ENCODE measurements around the gene DHX40.
"Not testable (repeated sequence)": the region's sequence is repeated elsewhere in the genome, so short reads cannot be mapped to it uniquely, and the experiment has no call there.

The DHX40 gene

DNA sequence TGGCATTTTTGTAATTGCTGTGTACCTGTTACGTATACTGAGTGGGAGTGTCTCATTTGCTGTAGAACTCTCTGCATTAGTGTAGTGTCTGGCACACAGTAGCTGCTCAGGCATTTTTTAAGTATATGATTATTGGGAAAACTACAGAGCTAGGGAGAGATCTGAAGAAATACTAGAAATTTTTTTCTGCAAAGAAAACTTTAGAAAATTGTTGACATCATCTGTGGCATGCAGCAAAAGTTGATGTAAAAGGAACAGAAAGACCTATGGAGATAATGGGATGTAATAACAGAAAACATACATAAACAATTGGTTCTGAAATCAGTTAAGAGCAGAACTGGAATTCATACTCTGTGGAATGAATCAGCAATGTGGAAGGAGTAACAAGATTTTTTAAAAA, 65.9 kb downstream of the DHX40 start:
- DNase-seq: no peak

DNA sequence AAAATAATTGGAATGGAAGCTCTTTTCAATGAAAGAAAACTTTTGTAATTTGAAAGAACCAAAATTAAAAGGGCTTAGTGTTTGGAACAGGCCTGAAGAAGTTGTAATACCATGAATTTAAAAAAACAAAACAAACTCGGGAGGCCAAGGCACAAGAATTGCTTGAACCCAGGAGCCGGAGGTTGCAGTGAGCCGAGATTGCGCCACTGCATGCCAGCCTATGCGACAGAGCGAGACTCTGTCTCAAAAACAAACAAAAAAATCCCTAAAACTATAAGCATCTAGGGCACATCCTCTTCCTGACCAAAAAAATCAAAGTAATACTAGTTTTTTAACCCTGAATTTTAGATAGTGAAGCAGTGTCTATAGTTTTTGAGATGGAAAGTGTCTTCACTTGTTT, 67.0 kb downstream of the DHX40 start:
- no peak for DNase-seq

GRCh38 chr17:59633658-59634359, 68.4 kb downstream of the DHX40 start:
- no peak for DNase-seq

DNA sequence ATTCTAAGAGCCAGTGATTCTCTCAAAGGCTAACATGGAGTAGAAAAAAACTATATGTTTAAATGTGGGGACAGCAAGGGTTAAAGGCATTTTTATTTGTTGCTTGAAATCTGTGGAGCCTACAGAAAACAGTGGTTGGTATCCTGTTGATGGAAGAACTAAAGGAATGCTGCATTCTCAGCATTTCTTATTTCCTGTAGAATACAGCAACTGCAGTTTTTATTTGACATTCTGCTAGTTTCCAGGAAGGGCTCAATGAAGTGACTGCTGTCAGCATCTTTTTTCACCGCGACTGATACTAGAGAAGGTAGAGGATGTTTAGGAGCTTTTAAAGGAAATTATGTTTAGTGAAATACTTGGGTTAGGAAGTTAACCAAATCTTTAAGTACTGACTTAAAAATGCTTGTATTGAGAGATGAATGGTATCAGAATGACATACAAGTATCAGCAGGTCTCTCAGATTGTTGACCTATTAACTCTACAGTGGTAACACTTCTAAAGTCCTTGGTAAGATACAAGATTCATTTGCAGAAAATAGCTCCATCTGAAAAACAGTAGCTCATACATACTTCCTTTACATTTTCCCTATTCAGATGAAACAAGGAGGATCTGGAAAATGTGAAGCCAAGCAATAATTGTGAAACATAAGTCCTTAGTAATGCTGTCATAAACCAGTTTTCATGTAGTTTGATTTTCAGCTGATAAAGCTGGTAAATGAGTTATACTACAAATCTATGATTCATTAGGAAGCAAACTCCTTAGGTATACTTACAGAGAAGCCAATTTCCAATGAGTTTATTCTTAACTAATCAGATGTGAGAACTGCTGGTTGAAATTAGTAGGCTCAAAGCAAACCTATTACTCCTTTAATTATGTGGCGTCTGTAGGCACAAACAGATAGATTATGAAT, 69.5 kb downstream of the DHX40 start:
- peak in 1 of 3 experiments; percentile 3 for DNase-seq

GRCh38 chr17:59637611-59638310, 72.4 kb downstream of the DHX40 start:
- DNase-seq: no peak

GRCh38 chr17:59638553-59638952, 73.1 kb downstream of the DHX40 start:
- no peak for DNase-seq

GRCh38 chr17:59641799-59642484, 76.5 kb downstream of the DHX40 start:
- DNase-seq: no peak

DNA sequence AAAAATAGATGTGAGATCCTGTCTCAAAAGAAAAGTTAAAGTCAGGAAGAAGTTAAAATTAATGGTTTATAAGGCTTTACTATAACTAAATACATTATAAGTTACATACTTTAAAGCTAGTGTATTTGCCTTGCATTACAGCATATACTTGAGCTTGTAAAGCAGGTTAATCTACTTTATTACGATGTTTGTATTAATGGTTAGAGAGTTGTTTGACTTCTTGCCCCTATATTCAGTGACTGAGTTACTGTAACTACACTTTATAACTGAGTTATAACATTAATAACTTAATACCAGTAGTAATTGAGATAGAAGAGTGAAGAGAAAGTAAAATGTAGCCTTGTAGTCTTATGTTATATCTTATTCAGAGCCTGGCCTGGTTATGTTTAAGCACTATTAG, 77.2 kb downstream of the DHX40 start:
- no peak for DNase-seq

DNA sequence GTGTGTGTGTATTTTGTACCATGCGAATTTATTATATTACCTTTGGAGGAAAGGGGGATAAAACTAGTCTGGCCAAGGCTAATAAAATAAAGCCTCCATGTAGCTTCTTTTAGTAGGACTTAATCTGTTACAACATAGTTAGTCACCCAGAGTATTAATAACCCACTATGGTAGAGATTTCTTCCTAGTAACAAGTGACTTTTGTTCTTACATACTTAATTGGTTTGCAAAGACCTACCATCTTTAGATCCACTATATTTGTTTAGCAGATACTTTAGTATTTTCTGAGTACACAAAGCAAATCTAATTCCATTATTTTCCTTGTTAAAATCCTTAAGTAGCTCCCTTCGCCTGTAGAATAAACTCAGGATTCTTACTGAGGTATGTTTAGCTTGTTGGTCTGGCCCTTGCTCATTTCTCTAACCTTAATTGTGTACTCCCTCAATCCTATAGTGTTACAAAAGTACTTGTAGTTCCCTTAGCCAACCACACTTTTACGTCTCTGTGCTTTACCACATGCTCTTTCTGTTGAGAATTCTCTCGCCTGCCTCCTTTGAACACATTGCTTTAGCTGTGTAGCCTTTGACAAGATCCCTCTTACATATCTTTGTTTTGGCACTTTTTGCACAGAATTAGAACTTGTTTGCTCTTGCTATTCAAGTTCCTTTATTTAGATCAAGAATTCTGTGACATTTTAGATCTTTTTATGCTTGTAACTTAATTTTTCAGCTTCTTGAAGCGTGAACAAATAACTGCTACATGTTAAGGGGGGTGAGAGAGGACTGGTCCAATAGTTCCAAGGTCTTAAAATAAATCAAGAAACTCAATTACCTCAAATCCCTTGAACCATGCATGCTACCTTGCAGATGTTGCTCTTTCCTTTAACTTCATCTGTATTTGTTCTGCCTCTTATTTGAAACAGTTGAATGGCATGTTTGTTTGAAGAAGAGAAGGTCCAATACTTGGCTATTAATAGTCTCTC, 78.0 kb downstream of the DHX40 start:
- no peak for DNase-seq

DNA sequence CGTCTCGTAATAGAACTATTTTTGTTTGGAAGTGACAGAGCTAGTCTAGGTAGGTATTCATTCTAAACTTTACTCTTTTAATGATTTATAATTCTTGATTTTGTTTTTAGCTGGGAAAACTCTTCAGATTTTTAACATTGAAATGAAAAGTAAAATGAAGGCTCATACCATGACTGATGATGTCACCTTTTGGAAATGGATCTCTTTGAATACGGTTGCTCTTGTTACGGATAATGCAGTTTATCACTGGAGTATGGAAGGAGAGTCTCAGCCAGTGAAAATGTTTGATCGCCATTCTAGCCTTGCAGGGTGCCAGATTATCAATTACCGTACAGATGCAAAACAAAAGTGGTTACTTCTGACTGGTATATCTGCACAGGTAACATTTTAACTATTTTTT, 81.9 kb downstream of the DHX40 start:
- DNase-seq: no peak

DNA sequence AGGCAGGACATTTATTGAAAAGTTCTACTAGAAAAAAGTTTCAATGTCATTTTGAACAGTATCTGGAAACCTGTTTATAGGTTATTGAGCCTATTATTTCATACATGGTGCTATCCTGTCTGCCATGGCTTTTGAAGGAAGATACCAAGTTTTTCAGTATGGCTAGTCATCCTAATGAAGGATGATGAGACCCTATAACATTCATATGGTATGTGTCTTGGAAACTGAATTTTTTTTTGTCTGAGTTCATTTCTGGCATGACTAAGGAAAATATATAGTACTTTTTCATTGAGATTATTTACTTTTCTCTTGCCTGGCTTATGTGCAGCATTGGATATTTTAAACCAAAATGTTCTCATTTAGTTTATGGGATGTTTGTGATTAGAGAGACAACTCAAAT, 84.5 kb downstream of the DHX40 start:
- DNase-seq: no peak

DNA sequence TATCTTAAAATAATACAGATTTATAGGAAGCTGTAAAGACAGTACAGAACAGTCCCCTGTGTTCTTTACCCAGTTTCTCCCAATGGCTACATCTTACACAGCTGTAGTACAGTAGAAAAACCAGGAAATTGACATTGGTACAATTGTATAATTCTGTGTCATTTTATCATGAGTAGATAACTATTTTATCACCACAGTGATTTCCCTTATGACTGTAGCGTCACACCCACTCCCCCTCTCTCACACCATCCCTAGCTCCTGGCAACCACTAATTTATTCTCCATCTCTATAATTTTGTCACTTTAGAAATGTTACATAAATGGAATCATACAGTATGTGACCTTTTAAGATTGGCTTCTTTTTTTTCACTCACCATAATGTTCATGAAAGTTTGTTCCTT, 85.2 kb downstream of the DHX40 start:
- no peak for DNase-seq

DNA sequence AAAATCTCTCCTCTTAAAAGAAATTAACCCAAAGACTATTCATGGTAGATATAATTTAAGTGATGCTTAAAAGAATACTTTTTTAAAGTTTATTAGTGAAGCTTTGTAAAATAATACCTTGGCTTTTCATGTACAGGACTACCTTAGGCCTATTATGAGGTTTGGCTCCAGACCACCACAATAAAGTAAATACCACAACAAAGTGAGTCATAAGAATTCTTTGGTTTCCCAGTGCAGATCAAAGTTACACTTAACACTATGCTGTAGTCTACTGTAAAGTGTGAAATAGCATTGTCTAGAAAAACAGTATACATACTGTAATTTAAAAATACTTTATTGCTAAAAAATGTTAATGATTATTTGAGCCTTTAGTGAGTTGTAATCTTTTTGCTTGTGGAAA, 85.9 kb downstream of the DHX40 start:
- DNase-seq: no peak

- no peak for DNase-seq
Measured at GRCh38 chr17:59652119-59652518, 86.7 kb downstream of the DHX40 start.

DNA sequence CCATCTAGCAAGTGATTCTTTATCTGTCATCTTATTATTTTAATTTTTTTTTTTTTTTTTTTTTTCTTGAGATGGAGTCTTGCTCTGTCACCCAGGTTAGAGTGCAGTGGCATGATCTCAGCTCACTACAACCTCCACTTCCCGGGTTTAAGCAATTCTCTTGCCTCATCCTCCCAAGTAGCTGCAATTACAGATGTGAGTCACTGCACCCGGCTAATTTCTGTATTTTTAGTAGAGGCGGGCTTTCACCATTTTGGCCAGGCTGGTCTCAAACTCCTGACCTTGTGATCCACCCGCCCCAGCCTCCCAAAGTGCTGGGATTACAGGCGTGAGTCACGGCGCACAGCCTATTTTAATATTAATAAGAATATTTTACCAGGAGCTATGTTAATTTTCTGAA, 91.2 kb downstream of the DHX40 start:
- not testable (repeated sequence) for DNase-seq

Data from NCI-H1417 (cell line).